A375 (cell line): ENCODE measurements around the gene ALX3. TPM values are rescaled to one million over a fixed set of nuclear protein-coding genes. Genes with fewer than 3 reads are reported as not detected.

Experiments
- total RNA-seq: library from RNA; depleted of rRNA; stranded (reverse); fragments of >200 nt; shearing (Covaris generic); gene quantifications from 2 replicates; pipeline ENCODE4 v1.2.3, GENCODE V29; 2014; rRNA removed

ALX3 gene
- not detected in 2 replicates for total RNA-seq

DNA sequence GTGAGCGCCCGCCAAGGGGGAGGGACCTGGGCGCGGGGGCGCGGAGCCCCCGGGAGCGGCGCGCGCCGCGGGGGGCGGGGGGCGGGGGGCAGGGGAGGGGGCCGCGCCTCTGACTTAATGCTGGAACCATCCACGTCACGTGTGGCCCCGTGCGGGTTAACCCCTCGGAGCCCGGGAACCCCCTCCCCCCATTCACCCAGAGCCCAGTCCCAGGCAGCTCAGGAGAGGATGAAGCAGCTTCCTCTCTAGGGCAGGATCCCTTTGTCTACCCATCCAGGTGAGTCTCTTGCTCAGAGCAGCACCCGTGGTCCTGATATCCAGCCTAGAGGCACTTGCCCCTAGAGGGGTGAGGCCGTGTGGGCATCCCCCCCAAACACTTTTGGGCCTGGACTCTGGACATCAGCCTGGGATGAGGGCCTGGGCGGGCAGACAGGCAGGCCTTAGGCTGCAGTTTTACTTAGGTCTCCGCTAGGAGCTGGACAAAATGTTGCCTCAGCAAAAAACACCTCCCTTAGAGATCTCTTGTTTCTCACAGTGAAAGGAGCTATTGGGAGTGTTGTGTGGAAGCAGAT lies at the start of gene ALX3:
TSS of gene ALX3 (minus strand) at position 2 of the 572 bp plus-strand sequence. CDS start 60 bp downstream, outside the sequence.

DNA sequence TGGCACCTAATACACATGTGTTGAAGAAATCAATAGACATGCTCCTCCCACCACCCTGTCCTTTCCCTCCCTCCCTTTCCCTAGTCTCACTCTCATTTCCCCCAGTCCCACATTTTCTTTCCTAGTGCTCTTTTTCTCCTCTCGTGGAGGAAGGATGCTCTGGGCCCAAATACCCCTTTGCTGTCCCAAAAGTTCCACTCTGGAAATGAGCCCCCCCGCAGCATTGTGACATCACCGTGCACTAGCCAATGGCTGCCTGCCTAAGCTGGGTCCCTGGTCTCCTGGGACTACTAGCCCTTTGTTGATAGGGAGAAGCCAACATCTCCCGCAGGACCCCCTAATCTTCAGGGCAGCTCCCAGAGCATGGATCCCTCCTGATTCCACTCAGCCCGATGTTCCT lies 41.7 kb upstream of the ALX3 start, which contains the start of gene UBL4B:
TSS of gene UBL4B (plus strand) at position 301 of the 400 bp plus-strand sequence. CDS start at position 393, 92 bp downstream.

DNA sequence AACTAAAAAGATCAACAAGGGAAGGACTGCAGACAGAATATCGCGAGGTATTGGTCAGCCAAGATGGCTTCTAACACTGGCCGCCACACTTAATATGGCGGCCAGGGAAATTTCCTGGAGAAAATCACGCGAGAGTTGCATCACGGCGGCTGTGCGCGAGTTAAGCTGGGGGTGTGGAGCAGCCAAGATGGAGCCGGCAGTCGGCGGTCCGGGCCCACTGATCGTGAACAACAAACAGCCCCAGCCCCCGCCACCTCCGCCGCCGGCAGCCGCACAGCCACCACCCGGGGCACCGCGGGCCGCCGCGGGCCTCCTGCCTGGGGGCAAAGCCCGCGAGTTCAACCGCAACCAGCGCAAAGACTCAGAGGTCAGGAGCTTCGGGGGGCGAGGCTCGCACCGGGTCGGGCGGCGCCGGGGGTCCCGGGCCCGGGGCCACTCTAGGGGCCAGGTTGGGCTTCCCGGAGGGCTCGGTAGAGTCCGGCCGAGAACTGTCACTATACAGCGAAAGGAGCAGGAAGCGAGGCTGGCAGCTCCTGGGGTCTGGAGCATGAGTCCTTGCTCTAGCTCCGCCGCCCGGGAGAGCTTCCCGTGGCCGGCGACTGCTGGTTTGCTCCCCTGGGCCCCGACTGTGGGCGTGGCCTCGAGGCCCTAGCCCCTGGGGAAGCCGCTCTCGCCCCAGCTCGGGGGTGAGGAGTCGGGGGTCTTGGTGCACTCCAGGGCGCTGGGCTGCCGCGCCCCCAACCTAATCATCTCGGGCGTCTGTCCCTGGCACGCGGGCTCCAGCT lies 35.8 kb downstream of the ALX3 start, which contains the start of gene STRIP1:
TSS of gene STRIP1 (plus strand) at position 174 of the 785 bp plus-strand sequence. CDS start at position 188, 14 bp downstream.

Other genes with a start within 250 kb of the ALX3 start
- gene CSF1, start 159.8 kb downstream of the ALX3 start, total RNA-seq: 6.9 and 8.3 TPM in 2 replicates
- 43.0 and 45.4 TPM in 2 replicates for gene AHCYL1, start 85.9 kb downstream of the ALX3 start, total RNA-seq
- 35.8 and 39.9 TPM in 2 replicates for gene STRIP1, start 36.0 kb downstream of the ALX3 start, total RNA-seq
- gene UBL4B, start 41.8 kb upstream of the ALX3 start, total RNA-seq: 0.61 TPM in 1 of 2 replicates, not detected in the other
- 0.13 and 0.26 TPM in 2 replicates for gene SLC6A17, start 79.8 kb upstream of the ALX3 start, total RNA-seq
- 1.5 and 2.6 TPM in 2 replicates for gene KCNC4, start 139.6 kb upstream of the ALX3 start, total RNA-seq